Stimulated activated CD8-positive, alpha-beta memory T cell treated with anti-CD3 and anti-CD28 coated beads, Interleukin-15, amount 100 ng/mL, for 48 hours (primary cell): ENCODE measurements around the gene SMAD3.

Source experiments
- DNase-seq, 2 donors: peaks; one replicate each; pipeline ENCODE4 v3.0.0-alpha.2; 2020; ENCODE audit warnings: low read depth in 2 of 2

SMAD3 gene

DNA sequence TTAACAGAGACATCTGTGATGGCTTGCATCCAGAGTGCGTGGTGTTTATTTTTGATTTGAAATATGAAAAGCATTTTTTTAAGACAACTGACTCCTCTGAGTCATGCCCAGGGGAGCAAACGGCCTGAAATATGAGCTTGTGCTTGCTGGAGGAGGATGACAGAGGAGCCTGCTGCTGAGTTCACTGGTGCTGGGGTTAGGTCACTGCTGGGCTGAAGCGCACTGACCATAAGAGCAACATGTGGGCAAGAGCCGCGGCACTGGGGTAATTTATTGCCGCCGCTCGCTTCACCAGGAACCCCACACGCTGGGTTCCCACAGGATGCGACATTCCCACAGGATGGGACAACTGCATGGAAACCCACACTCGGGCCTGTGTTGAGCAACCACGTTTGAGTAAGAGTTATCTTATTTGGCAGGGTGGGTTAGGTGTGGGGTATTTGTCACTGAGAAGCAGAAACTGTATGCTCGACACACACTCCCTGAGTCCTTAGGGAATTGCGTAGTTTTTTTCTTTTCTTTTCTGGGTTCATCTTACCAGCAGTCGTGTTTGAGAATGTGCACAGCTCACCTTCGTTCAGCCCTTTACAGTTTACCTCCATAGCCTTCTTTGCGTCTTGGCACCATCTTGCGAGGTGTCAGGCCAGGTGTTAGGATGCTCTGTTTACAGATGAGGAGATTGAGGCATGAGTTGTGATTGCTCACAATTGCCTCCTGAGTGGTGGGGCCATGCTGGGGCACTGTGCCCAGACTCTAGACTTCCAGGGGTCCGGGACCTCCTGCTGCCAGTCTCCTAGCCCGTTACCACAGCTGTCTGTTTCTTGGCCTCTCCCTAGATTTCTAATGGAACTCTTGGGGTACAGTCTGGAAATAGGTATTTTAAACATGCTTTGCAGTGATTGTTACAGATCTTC lies 60.4 kb downstream of the SMAD3 start:
- no peak for DNase-seq

DNA sequence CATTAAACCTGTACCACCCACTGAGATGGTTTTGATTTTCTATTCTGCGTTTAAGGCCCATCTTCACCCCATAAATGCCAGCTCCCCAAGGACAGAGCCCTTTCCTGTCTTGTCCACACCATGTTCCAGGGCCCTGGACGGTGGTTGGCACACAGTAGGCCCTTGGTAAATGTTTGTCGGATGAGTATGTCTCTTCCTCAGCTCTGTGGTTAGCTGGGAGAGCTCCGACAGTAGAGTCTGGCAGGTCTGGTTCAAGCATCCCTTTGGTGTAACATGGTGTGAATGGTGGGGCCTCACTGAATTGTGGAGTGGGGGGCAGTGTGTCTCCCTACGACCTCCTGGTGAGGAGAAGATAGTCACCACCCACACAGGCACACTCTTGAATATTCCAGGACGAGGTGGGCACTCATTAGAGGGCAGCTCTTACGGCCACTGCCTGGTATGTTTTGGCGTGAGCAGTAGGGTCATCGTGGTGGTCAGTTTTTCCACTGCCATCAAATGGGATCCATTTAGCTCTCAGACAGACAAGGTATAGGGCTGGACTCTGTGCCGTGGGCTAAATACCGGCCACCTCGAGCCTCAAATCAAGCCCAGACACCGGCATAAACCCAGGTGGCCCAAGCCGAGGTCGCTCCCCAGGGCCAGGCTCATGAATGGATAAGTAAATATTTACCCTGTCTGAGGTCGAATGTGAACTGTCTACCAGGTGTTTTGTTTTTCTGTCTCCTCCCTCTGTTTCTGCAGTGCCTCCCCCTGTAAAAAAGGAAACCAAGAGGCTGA lies 61.3 kb downstream of the SMAD3 start:
- no peak for DNase-seq

DNA sequence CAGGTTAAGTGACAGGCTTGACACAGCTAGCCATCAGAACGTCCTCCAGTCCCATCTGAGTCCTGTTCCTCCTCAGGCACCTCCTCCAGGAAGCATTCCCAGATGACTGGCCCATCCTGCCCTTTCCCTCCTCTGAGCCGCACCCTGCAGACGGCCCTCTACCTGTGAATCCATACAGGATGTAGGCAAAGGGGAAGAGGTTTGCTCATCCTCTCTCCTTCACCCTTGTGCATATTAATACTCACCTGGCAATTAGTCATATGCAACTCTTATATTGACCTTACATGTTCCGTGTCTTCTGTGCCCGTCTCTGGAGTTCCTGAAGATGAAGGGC lies 61.9 kb downstream of the SMAD3 start:
- no peak for DNase-seq

DNA sequence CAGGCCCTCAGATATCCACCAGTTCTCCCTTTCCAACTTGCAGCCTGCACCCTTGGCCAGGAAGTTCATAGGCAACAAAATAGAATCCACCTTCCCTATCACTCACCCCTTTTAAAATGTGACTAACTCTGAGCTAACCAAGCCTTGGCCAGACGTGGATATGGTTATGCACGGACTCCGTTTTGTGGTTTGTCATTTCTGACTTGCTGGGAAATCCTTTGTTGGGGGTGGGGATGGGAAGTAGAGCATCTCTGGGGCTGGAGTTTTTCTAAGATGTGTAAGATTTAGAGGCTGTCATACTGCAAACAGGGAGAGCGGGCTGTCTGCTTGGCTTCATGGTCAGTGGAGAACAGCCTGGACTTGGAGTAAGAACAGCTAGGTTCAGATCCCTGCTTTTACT lies 62.6 kb downstream of the SMAD3 start:
- DNase-seq, result peak in 1 of 2 donors; percentile 16

DNA sequence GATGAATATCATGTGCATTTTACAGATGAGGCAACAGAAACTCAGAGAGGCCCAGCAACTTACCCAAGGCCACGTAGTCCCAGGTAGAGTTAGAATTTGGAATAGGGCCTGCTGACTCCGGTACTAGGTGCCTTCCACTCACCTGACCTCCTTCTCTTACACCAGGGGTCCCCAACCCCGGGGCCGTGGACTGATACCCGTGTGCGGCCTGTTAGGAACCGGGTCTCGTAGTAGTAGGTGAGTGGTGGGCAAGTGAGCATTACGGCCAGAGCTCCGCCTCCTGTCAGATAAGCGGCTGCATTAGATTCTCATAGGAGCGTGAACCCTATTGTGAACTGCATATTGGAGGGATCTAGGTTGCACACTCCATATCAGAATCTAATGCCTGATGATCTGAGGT lies 64.8 kb downstream of the SMAD3 start:
- DNase-seq, result no peak

DNA sequence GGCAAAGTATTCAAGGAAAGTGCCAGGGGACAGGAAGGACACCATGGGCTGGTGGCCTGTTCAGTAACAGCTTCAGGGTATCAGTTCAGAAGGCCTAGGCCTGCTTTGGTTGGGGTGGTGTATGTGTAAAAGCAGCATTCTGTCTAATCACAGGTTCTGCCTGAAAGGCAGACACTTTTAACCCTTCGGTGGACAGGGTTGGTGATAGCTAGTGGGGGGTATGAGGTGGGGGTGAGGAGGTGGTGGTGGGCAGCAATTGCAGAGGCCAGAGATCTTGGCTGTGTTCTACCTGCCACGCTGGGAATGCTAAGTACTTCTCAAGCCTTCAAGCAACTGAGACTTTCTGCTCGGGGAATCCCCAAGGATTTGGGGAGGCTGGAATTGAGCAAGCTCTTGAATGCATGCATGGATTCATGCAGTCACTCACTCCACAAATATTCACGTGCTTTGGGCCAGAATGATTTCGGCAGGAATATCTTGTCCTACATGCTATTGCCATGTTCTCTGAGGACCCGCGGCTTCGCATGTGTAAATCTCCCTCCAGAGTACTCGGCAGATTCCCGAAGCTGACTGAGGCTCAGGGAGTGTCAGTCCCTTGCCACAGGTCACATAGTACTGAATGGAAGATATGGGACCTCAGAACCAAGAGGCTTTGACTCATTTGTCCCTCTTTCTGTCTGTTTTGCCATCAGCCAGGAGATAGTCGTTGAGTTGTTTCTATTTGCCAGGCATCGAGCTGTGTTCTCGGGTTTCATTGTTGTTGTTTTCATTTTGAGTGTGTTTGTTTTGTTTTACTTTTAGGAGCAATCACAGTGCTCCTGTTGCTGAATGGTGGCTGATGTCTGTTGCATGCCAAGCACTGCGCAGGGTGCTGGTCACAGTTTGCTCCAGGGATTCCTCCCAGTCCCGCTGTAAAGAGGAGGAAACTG lies 65.5 kb downstream of the SMAD3 start:
- DNase-seq, result no peak

DNA sequence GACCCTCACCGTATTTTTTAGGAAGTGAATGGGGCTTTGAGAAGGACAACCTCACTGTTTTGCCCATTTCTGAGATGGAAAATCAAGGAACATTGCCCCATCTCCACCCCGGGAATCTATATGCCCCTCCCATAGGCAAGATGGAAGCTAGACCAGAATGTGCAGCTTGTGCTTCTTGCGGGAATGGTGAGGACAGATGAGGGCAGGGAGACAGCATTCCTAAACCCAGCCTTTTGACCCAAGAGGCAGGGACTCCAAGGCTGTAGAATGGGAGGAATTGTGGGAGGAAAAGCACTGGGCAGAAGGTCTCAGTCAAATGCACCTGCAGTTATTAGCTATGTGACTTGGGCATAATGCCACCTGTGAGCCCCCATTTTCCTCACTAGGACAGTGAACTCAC lies 66.9 kb downstream of the SMAD3 start:
- DNase-seq, result no peak

DNA sequence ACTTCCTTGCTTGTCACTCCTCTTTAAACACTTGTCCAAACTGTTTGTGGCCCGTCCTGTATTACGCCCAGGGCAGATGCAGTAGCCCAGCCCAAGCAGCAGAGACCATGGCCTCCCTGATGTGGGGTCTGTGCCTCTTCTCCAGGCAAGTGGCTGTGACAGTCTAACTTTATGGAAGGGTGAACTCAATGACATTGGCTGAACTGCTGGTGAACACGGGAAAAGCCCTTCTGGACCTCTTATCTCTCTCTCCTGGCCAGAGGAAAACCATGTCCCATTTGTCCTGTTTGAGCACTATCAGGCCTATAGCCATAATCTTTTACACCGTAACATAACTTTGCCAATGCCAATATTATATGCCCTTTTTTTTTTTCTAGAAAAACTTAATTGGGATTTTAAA lies 67.6 kb downstream of the SMAD3 start:
- no peak for DNase-seq

DNA sequence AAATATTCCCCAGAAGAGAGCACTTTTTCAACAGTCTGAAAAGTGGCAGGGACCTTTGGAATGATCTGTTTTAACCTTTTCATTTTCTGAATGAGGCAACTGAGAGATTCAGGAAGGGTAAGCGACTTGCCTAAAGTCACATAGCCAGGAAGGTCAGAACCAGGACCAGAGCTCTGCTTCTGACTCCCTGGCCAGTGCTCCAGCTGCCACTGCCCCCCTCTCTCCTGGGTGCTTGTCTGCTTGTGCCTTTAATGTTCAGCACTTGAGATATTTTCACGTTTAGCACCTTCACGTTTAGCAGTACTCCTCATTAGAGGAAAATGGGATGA lies 68.3 kb downstream of the SMAD3 start:
- no peak for DNase-seq

DNA sequence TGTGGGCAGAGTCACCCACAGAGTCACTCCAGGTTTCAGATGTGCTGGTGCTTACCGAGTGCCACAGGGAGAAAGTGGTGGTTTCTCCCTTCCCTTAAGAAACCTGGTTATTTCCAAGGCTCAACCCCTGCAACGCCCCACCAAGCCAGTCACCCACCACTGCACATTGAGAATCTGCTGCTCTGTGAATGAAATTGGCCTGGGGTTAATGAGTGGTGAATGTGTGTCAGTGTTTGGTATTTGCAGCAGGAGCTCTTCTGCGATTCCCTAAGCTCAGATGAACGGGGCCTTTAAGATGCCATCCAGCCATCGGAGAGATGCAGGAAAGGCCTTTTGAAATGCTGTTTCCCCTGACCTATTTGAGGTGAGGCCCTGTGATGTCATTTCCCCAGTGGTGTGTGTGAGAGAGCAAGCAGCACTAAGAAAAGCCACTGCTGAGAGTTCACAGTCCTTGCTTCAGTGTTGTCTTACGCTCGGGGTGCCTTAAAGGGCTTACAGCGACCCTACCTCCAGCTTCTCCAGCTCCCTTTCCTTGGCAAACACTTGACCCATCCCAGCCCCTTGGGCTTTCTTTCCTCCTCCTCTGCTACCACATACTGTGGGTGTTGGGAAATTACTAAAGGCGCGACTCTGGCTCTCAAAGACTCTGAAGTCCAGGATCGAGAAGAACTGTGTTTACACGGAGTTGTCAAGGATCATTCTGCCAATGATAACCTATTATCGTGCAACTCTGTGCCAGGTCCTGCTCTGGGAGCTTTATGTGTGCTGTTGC lies 68.9 kb downstream of the SMAD3 start:
- peak; percentile 22 to 40 for DNase-seq

DNA sequence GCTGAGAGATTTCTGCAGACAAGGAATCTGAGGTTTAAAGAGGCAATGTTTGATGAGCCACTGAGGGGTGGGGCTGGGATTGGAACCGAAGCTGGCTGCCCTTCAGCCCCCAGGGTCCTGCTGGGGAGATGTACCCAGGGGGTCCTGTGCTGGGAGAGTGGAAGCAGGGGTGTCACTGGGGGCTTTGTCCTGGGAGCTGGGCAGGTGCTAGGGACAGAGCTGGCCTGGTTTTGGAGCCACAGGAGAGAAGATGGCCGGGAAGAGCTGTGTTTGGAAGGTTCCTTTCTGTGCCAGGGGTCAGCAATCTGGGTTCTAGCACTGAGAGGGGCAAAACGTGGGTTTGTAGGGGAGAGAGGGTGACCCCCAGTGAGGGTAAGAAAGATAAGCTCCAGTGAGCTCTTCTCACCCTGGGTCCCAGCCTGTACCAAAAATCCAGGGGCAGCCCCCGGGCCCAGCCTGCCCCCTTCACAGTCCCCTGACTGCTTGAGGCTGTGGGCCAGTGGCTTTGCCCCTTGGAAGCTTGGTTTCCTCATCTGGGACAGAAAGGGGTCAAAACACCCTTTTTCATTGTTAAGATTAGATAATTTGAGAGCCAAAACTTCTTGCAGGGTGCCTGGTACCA lies 69.6 kb downstream of the SMAD3 start:
- no peak for DNase-seq

DNA sequence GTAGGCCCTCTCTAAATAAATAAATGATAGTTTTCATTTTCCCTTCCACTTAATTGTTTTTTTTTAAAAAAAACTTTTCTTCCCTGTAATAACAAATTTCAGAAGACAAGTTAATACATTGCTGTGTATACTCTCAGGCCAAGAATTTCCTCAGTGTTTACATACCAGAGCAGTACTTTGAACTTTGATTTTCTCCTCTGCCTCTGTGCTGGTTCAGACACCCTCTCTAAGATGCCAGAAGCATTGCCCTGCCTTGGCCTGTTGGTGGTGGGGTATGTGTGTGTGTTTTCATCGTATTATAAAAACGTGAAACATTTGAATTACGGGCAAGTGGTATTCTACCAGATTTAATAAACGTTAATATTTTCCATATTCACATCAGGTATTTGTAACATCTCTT lies 70.1 kb downstream of the SMAD3 start:
- no peak for DNase-seq

DNA sequence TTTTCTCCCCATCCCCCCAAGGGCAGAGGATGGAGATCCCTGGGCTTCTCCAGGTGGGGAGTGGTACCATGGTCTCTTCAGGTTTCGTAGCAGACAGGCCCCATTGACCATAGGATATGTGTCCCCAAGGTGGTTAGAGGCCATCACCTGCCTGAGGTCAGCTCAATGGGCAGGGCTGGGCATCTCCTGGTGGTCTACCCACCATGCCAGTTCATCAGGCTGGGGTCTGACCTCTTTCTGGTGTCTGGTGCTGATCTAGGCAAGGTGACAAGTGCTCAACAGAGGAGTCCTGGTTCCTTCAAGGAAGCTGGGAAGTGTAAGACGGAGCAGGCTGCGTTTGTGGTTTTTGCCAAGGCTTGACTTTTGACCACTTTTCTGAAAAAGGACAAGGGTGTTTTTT lies 71.4 kb downstream of the SMAD3 start:
- no peak for DNase-seq

DNA sequence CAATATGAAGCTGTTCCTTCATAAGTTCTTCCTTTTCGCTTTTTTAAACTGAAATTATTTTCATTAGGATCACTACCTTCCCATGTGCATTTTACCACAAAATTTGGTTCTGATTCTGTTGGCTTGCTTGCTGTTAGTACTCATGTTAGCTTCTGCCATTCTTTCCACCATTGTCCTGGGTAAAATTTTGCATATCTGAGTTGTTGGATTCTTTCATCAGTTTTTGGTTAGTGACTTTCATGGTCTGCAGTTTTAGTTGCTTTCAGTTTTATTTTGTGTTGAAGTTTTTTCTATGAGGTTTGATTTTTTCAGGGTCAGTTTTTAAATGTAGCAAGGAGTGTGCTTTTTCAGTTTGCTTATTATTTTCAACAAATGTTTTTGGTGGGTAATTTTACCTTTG lies 71.9 kb downstream of the SMAD3 start:
- no peak for DNase-seq

DNA sequence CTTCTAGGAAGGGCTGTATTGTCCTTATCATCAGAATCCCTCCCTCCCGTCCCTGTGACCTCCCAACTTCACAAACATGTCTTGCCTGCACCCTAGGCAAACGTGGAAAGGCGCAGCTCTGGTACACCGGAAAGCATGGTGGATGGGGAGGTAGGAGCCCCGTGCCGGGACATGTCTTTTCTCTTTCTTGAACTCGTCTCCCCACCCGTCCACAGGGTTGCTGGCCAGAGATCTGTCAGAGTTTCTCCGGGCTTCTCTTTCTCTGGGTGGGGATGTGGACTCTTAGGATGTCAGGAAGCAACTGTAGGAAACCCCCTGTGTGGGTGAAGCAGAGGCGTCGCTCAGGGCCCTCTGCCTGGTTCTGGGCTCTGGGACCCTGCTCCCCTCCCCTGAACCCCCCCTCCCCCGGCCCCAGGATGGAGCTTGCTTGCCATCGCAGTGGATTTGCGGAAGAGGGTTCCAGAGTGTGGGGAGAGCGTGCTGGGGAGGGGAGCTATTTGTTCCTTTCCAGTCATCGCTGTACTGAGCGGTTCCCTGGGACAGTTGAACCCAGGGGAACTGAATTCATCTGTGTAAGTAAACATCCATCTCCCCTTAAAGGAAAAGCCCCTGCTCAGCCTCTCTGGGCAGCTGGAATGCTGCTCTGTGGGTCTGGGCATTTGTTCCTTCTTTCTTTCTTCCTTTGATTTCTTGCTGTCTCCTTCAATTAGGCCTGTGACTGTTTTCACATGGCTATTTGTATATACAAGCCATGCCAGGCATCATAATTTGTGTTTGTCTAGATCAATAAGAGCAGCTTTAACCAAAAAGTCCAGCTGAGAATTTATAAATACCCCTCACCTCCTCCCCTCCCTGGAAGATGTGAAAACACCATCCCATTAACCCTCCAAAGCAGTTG lies 72.8 kb downstream of the SMAD3 start:
- no peak for DNase-seq

DNA sequence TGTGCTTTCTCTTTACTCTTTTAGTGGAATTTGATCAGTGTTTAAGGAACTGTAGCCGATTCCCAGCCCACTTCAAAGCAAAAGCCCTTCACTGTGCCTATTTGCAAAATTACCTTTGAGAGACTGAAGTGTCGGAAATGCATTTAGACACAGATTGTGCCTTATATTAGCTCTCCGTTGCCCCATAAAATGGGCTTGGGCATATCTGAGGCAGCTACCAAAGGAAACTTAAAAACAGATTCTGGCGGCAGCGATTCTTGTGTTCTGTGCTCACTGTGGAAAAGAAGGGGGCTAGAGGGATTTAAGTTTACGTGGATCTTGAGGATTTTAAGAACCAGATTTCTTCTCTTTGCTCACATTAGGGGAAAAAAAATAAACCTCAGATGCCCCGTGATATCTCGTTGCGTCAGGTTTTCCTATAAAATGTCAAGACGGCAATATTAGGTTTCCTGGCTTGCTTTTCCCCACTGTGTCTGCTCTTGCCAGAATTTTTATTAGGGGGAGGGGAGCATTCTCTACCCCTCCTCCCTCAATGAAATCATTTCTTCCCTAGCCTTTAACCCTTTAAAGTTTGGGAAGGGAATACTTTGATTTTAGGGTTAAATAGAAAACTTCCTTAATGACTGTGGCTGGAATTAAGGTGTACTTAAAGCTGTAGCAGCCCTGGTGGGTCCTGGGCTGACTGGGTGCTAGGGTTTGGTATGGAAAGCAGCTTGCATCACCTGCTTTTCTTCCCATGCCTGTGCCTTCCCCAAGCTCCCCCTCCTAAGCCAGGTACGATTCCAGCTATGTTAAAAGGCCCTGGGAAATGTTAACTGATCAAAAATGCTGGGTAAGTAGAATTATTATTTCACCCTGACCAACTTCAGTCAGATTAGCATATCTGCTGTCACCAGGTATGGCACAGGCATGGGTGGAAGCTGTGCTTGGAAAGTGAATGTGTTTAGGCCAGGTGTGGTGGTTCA lies 73.8 kb downstream of the SMAD3 start:
- no peak for DNase-seq

DNA sequence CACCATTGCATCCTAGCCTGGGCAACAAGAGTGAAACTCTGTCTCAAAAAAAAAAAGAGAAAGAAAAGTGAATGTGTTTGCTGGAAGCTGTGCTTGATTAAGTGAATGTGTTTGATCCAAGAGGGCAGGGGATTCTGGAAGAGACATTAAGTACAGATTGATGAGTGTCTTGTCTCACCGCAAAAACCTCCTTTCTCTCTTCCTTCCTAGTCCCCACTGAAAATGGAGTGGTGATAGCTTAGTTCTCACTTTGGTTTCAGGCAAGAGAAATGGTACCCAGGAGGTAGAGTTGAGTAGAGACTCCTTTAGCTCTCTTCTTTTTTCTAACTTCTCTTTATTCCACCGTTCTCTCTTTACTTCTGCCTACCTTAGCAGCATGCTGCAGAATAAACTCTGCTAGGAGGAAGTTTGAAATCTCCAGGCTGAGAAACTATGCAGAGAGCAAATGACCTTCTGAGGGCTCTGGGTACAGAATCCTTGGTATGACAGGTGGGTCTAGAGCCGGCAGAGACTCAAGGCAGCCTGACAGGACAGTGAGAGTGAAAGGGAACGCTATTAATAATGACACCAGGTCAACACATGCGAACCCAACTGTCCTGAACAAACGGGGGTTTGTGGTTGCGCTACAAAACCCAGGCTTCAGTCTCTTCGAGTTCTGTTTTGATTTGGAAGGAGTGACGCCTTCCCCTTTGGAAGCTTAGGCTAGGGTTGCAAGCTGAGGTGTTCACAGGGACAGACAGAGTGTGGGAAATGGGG lies 74.9 kb downstream of the SMAD3 start:
- DNase-seq, result no peak
